Ovary (tissue), 3 donors: ENCODE data around the gene SRSF9.

Source experiments
- POLR2A ChIP-seq: fragments of 450-650 bp; IDR thresholded peaks from one replicate; pipeline ENCODE4 v1.6.1; 2017; ENCODE audit warnings: antibody characterized with exemption, mild to moderate bottlenecking, moderate library complexity
- TF ChIP-seq, protein P1 (sequence below), 3 donors: fragments of 450-650 bp in 2 of 3; fragments of 200-600 bp in 1 of 3; IDR thresholded peaks; one replicate each; pipeline versions ENCODE4 v1.5.1 to v1.8.0; 2016 to 2022; ENCODE audit warnings: antibody characterized with exemption in 3 of 3, mild to moderate bottlenecking in 1 of 3
- donor health status: DM: no; HTN: no; CAD: no.

DNA sequence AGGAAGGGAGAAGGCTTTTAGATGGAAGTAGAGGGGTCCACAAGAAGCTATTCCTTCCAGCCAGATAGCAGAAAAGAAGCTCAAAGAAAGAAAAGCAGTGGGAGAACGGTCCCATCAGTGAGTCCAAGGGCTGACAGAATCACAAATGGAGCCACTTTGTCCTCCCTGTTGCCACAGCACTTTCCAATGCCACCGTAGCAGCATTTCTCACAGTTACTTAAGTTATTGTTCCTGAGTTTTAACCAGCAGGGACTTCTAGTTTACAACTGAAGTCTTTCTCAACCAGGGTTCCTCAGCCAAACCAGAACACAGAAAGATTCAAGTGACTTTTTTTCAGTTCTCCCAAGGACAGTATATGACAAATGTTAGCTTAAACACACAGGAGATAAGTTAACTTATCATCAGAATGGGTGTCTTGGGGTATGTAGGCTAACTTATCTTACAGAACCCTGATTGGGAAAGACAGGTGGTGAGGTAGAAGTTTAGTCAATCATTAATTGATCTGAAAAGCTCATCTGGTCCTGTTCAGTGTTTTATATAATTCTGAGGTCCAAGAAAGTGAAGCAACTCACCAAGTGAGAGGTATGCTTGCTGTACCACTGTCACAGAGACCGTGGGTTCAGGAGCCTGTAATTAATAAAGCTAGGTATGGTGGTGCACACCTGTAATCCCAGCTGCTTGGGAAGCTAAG is 16.3 kb downstream of the SRSF9 start:
- TF ChIP-seq POLR2A, result no peak
- TF ChIP-seq, protein P1, sequence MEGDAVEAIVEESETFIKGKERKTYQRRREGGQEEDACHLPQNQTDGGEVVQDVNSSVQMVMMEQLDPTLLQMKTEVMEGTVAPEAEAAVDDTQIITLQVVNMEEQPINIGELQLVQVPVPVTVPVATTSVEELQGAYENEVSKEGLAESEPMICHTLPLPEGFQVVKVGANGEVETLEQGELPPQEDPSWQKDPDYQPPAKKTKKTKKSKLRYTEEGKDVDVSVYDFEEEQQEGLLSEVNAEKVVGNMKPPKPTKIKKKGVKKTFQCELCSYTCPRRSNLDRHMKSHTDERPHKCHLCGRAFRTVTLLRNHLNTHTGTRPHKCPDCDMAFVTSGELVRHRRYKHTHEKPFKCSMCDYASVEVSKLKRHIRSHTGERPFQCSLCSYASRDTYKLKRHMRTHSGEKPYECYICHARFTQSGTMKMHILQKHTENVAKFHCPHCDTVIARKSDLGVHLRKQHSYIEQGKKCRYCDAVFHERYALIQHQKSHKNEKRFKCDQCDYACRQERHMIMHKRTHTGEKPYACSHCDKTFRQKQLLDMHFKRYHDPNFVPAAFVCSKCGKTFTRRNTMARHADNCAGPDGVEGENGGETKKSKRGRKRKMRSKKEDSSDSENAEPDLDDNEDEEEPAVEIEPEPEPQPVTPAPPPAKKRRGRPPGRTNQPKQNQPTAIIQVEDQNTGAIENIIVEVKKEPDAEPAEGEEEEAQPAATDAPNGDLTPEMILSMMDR (IDR thresholded peaks at IDR 0.05), result no peak
